SK-N-SH (cell line): ENCODE results near the gene GUCY1A2.

Experiments
- CHD2 ChIP-seq: fragments of 150-350 bp; IDR thresholded peaks from 2 replicates; pipeline ENCODE4 v1.6.1; 2018; ENCODE audit warnings: low read length; ENCODE audit not compliant: partially characterized antibody
- EZH2phosphoT487 ChIP-seq: fragments of 200-600 bp; sonication (generic); IDR thresholded peaks from 2 replicates; pipeline ENCODE4 v1.6.1; 2017; ENCODE audit warnings: low read depth, mixed run types, mild to moderate bottlenecking, antibody characterized with exemption, moderate library complexity, borderline replicate concordance
- GABPA ChIP-seq: IDR thresholded peaks from 2 replicates; pipeline ENCODE4 v1.4.0; 2012; ENCODE audit warnings: low read depth, mild to moderate bottlenecking
- NFIC ChIP-seq: IDR thresholded peaks from 2 replicates; pipeline ENCODE4 v1.4.0; 2012; ENCODE audit warnings: borderline replicate concordance
- SIN3A ChIP-seq: IDR thresholded peaks from 2 replicates; pipeline ENCODE4 v1.6.1; 2012; ENCODE audit warnings: low read depth, mild to moderate bottlenecking, low read length, moderate library complexity, borderline replicate concordance
- YY1 ChIP-seq: IDR thresholded peaks from 2 replicates; pipeline ENCODE4 v1.4.0; 2012; ENCODE audit warnings: low read depth, mild to moderate bottlenecking
- TF ChIP-seq, protein P1 (sequence below): fragments of 200-600 bp; sonication (generic); IDR thresholded peaks from 2 replicates; pipeline ENCODE4 v1.6.1; 2017; ENCODE audit warnings: antibody characterized with exemption, mild to moderate bottlenecking, moderate library complexity
- TF ChIP-seq, protein P2 (sequence below): fragments of 150-350 bp; IDR thresholded peaks from 2 replicates; pipeline ENCODE4 v1.6.1; 2017; ENCODE audit warnings: antibody characterized with exemption, low read length, low read depth, borderline replicate concordance

DNA sequence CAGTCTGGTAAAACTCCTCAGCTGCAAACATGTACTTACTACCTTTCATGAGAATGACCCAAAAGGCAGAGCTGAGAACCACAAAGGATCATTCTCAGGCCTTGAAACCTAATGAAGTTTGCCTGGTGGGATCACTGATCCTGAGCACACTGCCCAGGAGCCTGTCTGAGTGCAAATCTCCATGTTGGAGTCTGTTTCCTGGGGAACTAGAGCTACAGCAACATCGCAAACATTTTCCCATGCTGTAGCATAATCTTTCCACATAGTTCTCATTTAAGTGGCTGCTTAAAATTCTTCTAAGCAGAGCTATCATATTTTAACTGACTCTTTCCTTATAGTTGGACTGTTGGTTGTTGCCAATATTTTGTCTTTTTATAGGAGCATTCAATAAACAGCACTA is 58.5 kb downstream of the GUCY1A2 start:
- no peak for TF ChIP-seq SIN3A
- no peak for TF ChIP-seq NFIC
- TF ChIP-seq, protein P1, sequence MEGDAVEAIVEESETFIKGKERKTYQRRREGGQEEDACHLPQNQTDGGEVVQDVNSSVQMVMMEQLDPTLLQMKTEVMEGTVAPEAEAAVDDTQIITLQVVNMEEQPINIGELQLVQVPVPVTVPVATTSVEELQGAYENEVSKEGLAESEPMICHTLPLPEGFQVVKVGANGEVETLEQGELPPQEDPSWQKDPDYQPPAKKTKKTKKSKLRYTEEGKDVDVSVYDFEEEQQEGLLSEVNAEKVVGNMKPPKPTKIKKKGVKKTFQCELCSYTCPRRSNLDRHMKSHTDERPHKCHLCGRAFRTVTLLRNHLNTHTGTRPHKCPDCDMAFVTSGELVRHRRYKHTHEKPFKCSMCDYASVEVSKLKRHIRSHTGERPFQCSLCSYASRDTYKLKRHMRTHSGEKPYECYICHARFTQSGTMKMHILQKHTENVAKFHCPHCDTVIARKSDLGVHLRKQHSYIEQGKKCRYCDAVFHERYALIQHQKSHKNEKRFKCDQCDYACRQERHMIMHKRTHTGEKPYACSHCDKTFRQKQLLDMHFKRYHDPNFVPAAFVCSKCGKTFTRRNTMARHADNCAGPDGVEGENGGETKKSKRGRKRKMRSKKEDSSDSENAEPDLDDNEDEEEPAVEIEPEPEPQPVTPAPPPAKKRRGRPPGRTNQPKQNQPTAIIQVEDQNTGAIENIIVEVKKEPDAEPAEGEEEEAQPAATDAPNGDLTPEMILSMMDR, result no peak
- TF ChIP-seq EZH2phosphoT487, result no peak
- TF ChIP-seq CHD2, result no peak
- TF ChIP-seq, protein P2, sequence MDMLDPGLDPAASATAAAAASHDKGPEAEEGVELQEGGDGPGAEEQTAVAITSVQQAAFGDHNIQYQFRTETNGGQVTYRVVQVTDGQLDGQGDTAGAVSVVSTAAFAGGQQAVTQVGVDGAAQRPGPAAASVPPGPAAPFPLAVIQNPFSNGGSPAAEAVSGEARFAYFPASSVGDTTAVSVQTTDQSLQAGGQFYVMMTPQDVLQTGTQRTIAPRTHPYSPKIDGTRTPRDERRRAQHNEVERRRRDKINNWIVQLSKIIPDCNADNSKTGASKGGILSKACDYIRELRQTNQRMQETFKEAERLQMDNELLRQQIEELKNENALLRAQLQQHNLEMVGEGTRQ, result no peak
- no peak for TF ChIP-seq YY1
- TF ChIP-seq GABPA, result no peak
